ENCODE results near the gene GNA15.
A peak's percentile ranks its signal among the peaks of the same experiment; 100 is the strongest.

Gene GNA15

GRCh38 chr19:3115411-3115810 lies 20.4 kb upstream of the GNA15 start:
- TF ChIP-seq, protein P1, sequence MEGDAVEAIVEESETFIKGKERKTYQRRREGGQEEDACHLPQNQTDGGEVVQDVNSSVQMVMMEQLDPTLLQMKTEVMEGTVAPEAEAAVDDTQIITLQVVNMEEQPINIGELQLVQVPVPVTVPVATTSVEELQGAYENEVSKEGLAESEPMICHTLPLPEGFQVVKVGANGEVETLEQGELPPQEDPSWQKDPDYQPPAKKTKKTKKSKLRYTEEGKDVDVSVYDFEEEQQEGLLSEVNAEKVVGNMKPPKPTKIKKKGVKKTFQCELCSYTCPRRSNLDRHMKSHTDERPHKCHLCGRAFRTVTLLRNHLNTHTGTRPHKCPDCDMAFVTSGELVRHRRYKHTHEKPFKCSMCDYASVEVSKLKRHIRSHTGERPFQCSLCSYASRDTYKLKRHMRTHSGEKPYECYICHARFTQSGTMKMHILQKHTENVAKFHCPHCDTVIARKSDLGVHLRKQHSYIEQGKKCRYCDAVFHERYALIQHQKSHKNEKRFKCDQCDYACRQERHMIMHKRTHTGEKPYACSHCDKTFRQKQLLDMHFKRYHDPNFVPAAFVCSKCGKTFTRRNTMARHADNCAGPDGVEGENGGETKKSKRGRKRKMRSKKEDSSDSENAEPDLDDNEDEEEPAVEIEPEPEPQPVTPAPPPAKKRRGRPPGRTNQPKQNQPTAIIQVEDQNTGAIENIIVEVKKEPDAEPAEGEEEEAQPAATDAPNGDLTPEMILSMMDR (IDR thresholded peaks at IDR 0.05; ENCODE audit: low read depth, low read length) = no peak
- peak; percentile 8 for DNase-seq
- Histone ChIP-seq H3K4me1 (no peaks in the 10 kb centered on the region), H3K27me3 (no peaks in the 10 kb centered on the region), H3K4me3 (ENCODE audit: low read depth, low read length) (no peak overlapping the region), H3K9me3 (no peaks in the 10 kb centered on the region), H3K36me3 (peaks cover 13% of the 10 kb centered on the region; the same call in 1 of the 2 replicates)

DNA sequence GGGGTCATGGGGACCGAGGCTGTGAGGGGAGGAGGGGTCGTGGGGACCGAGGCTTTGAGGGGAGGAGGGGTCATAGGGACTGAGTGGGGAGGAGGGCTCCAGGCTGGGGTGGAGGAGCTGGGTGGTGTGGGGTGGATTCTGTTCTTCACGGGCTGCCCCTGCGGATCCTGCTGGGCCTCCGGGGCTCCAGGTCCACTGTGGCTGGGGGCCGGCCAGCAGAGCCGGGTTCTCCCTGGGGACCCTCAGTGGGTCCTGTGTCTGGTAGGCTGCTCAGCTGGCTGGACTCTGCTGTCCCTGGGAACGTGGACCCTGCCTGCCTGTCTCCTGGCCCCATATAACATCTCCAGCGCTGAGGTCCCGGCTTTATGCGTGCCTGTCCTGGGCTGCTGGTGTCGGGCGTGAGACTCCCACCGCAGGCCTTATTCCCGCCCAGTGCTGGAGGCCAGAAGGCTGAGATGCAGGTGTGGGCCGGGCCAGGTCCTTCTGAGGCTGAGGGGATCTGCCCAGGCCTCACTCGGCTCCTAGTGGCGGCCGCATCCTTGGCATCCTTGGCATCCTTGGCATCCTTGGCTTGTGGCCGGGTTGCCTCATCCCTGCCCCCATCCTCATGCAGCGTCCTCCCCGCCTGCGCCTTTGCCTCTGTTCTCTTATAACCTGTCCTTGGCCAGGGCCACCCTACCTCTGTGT lies 19.8 kb upstream of the GNA15 start:
- DNase-seq = peak; percentile 10
- Histone ChIP-seq H3K27me3 (no peaks in the 10 kb centered on the region), H3K36me3 (peaks cover 10% of the 10 kb centered on the region; the same call in 1 of the 2 replicates), H3K4me3 (ENCODE audit: low read depth, low read length) (no peak overlapping the region), H3K4me1 (no peaks in the 10 kb centered on the region), H3K9me3 (no peaks in the 10 kb centered on the region)
- TF ChIP-seq, protein P1 (IDR thresholded peaks at IDR 0.05; ENCODE audit: low read depth, low read length) = no peak

DNA sequence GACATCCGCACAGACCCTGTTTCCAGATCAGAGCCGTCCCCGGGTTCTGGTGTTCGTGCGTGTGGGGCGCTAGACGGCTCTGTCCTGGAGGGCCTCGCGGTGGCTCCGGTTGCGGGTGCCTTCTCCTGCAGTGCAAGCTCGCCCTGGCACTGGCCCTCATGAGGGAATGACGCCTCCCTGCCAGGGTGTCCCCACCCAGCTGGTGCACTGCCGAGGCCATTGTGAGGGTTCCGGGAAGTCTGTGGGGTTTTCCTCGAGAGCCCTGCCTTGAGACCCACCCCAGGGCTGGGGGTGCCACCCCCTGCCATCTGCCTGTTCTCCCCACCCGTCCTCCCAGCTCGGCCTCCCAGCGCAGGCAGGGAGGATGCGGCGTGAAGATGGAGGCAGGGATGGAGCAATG lies 19.2 kb upstream of the GNA15 start:
- Histone ChIP-seq H3K36me3 (peaks cover 10% of the 10 kb centered on the region; the same call in 1 of the 2 replicates), H3K9me3 (no peaks in the 10 kb centered on the region), H3K27me3 (no peaks in the 10 kb centered on the region), H3K4me3 (ENCODE audit: low read depth, low read length) (no peak overlapping the region), H3K4me1 (no peaks in the 10 kb centered on the region)
- no peak for DNase-seq
- TF ChIP-seq, protein P1 (IDR thresholded peaks at IDR 0.05; ENCODE audit: low read depth, low read length) = no peak

- H3K4me1 ChIP-seq = no peaks in the 10 kb centered on the region
- DNase-seq = no peak
- TF ChIP-seq, protein P1 (IDR thresholded peaks at IDR 0.05; ENCODE audit: low read depth, low read length) = no peak
- peaks cover 10% of the 10 kb centered on the region; the same call in 1 of the 2 replicates for H3K36me3 ChIP-seq
- H3K4me3 ChIP-seq (ENCODE audit: low read depth, low read length) = no peak overlapping the region
- H3K9me3 ChIP-seq = no peaks in the 10 kb centered on the region
- no peaks in the 10 kb centered on the region for H3K27me3 ChIP-seq
Measured at GRCh38 chr19:3117716-3118115, 18.1 kb upstream of the GNA15 start.

DNA sequence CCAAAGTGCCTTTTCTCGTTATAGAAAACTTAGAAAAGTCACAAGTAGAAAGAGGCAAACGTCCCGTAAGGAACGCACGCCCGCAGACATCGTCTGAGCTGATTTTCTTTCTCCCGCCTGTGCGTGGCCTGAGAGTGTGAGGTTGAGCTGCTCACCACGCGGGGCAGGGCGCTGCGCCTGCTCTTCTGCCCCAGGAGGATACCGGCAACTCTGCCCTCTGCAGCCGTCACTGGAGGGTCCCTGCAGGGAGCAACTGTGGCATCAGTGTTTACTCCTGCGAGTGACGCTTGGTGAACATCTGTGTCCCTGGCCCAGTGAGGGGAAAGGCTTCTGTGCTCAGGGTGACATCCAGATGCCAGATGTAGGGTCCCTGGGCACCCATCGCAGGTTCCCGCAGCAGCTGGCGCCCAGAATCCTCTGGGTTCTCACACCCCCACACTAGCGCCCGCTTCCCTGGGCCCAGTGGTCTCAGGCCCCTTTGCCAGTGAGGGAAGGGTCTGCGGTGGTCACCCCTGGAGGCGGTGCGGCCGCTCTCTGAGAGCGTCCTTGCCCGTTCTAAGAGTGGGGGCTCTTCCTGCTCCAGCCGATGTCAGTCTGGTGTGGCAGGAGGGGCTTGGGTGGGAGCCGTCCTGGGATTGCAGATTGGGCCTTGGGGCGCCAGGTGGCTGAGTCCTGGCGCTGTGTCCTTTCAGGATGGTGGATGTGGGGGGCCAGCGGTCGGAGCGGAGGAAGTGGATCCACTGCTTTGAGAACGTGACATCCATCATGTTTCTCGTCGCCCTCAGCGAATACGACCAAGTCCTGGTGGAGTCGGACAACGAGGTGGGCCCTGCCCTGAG lies 17.4 kb upstream of the GNA15 start:
- peaks cover 10% of the 10 kb centered on the region for H3K36me3 ChIP-seq
- no peaks in the 10 kb centered on the region for H3K4me1 ChIP-seq
- TF ChIP-seq, protein P1 (IDR thresholded peaks at IDR 0.05; ENCODE audit: low read depth, low read length) = no peak

More for the DNA sequence above, 17.4 kb upstream of the GNA15 start:
- no peak for DNase-seq
- Histone ChIP-seq H3K27me3 (no peaks in the 10 kb centered on the region), H3K9me3 (no peaks in the 10 kb centered on the region), H3K4me3 (ENCODE audit: low read depth, low read length) (no peak overlapping the region)
